ENCODE data around the gene RPS19. TPM values are rescaled to one million over a fixed set of nuclear protein-coding genes. Genes with fewer than 3 reads are reported as not detected.

Gene RPS19
- total RNA-seq, 4 donors from 2014 or later, result 559 to 757 (median 617) TPM

DNA sequence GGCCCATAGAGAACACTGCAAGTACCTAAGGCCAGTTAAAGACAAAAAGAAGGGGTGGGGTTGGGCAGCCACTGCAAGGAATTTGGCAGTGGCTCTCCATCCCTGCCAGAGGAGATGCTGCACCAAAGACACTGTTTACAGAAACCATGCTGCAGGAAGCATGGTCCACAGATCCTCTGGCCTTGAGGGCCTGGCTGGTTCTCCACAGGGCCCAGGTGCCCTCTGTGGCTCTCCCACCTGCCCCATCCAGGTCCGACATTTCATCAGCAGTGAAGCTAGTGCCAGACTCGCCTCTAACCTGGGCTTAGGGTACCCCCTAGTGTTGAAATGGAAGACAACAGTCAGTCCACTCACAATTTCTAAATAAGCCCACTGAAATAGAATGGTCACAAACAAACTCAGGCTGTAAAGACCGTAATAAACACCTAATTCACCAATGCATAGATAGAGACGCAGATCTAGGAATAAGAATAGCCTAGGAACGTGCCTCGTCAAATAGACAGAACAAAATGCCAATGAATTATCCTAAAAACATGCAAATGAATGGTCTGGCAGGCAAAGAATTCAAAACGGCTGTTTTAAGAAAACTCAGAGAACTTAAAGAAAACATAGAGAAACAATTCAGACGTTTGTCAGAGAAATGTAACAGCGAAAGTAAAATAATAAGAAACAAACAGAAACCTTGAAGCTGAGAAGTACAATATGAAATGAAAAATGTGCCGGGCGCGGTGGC is 38.9 kb upstream of the RPS19 start:
- TF ChIP-seq, protein P1, sequence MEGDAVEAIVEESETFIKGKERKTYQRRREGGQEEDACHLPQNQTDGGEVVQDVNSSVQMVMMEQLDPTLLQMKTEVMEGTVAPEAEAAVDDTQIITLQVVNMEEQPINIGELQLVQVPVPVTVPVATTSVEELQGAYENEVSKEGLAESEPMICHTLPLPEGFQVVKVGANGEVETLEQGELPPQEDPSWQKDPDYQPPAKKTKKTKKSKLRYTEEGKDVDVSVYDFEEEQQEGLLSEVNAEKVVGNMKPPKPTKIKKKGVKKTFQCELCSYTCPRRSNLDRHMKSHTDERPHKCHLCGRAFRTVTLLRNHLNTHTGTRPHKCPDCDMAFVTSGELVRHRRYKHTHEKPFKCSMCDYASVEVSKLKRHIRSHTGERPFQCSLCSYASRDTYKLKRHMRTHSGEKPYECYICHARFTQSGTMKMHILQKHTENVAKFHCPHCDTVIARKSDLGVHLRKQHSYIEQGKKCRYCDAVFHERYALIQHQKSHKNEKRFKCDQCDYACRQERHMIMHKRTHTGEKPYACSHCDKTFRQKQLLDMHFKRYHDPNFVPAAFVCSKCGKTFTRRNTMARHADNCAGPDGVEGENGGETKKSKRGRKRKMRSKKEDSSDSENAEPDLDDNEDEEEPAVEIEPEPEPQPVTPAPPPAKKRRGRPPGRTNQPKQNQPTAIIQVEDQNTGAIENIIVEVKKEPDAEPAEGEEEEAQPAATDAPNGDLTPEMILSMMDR (IDR thresholded peaks at IDR 0.05), result no peak
- ATAC-seq (ENCODE audit: low FRiP score) (no peak), DNase-seq (ENCODE audit: low spot score) (no peak)

DNA sequence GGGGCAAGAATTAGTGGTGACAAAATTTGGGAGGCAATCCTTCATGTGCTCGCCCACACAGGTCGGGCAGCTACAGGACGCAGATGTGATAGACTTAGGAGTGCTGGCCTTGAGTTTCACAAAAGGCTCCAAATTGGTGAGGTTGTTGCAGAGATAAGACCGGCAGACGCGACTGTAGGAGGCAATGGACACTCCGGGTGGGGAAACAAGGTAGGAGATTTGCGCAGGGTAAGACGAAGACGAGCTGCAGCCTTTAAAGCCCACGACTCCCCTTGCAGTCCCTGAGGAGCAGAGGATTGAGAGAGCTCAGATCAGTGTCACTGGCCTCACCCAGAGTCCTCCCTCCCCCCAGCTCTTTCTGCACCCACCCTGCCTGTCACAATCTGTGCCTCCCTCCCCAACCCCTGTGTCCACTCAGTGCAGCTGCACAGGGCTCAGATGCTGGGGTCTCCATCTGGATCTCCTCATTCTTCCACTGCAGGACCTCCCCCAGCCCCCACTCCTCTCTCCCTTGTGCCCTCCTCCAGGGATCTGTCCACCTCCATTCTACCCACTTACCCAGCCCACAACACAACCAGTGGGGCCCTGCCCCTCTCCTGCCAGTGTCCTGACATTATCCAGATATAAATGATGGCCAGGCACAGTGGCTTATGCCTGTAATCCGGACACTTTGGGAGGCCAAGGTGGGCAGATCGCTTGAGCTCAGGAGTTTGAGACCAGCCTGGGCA is 21.9 kb upstream of the RPS19 start:
- TF ChIP-seq, protein P1 (IDR thresholded peaks at IDR 0.05), result no peak
- no peak for DNase-seq (ENCODE audit: low spot score)
- no peak for ATAC-seq (ENCODE audit: low FRiP score)

DNA sequence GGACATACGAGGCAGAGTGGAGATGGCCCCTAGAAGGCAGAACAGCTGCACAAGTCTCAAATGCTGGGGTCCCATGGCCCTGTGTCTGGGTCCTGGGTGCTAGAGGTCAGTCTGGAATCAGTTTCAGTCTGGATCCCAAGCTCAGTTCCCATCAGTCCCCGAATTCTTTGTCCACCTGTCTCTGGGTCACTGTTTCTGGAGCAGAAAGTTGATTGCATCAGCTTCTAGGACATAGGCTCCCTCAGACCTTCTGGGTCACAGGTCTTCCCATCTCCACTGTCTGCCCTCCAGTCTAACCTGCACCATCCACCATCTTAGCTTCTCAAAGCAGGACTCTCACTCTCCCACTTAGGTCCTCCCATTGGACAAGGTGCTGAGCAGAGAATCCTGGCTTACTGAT is 20.8 kb upstream of the RPS19 start:
- ATAC-seq (ENCODE audit: low FRiP score), result no peak

DNA sequence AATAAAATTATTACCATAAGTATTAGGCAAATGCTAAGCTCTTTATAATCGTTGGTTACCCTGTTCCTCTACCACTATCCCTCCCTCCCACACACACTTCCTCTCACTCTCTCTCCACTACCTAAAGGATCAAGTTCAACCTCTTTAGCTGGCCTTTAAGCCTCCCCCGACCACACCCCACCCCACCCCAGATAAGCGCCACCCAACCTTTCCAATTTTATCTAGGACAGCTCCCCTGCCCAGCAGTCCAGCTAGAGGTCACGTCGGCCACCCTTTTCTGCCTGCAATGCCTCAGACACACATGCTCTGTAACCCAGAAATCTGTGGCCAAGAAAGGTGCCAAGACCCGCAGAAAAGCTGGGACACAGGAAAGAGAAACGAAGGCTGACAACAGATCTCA is 16.7 kb upstream of the RPS19 start:
- TF ChIP-seq, protein P1 (IDR thresholded peaks at IDR 0.05), result no peak
- no peak for DNase-seq (ENCODE audit: low spot score)
- ATAC-seq (ENCODE audit: low FRiP score), result no peak

More for the DNA sequence above, 20.8 kb upstream of the RPS19 start:
- no peak for DNase-seq (ENCODE audit: low spot score)
- TF ChIP-seq, protein P1 (IDR thresholded peaks at IDR 0.05), result no peak

DNA sequence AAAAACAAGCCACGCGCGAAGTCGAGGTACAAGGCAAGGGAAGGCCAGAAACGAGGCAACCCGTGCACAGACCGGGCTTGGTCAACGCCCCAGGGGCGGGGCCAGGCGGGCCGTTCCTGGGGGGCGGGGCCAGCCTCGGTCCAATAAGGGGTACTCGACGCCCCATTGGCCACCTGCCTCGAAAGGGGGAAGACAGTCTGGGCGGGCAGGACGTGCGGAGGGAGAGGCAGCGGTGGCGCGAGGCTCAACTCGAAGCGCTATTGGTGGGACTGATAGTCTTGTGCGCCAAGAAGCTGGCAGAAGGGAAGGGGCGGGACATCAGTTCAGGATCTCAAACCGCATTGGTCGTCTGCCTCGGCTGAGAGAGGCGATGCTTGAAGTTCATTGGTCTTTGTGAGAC is 15.5 kb upstream of the RPS19 start, which contains the start of gene LYPD4:
LYPD4 (minus strand) TSS at position 83 of the 400 bp plus-strand sequence. CDS start 5,398 bp downstream, outside the sequence.
- no peak for ATAC-seq (ENCODE audit: low FRiP score)
- TF ChIP-seq, protein P1 (IDR thresholded peaks at IDR 0.05), result no peak
- no peak for DNase-seq (ENCODE audit: low spot score)

DNA sequence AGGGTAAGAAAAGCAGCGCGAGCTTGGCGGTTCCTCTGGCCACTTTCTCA is 15.2 kb upstream of the RPS19 start, which contains the start of gene DMRTC2:
DMRTC2 (plus strand) TSS at position 42 of the 50 bp plus-strand sequence. CDS start 2,387 bp downstream, outside the sequence.
- TF ChIP-seq, protein P1 (IDR thresholded peaks at IDR 0.05), result no peak
- ATAC-seq (ENCODE audit: low FRiP score), result no peak
- DNase-seq (ENCODE audit: low spot score), result no peak

DNA sequence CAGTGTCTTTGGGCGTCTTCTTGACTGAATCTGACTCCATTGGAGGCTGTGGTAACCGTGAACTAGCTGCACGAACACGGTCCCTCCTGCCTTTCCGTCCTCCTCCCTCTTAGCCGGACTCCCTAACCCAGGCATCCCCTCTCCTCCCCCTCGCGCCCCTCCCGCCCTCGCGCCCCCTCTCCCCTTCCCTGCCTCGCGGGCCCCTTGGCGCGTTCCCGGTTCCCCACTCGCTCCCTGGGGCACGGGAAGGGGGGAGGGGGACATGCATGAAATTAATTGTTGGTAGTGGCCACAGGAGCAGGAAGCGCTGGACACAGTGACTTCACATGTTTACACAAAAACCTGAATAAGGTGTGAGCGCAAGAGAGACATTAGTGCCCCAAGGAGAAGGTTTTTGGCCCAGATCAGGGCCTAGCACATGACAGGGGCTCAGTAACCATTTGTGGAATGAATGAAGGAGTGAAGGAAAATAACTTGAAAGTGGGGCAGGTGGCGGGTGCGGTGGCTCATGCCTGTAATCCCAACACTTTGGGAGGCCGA is 14.9 kb upstream of the RPS19 start:
- TF ChIP-seq, protein P1 (IDR thresholded peaks at IDR 0.05), result no peak
- ATAC-seq (ENCODE audit: low FRiP score), result no peak
- no peak for DNase-seq (ENCODE audit: low spot score)
